ENCODE data around the gene TTC28. TPM values are rescaled to one million over a fixed set of nuclear protein-coding genes. Genes with fewer than 3 reads are reported as not detected.

Gene TTC28
- total RNA-seq, 1 experiment from 2014 or later, result 0.12 TPM

GRCh38 chr22:27941143-27941542, 738.5 kb downstream of the TTC28 start:
- H2AFZ ChIP-seq (ENCODE audit: low read depth, low read length, poor library complexity, severe bottlenecking), result no peak overlapping the region
- TF ChIP-seq SIN3A (IDR thresholded peaks at IDR 0.05; ENCODE audit: low read depth), result no peak
- TF ChIP-seq YY1 (IDR thresholded peaks at IDR 0.05; ENCODE audit: extremely low read depth, insufficient replicate concordance, low read depth, low read length), result no peak
- no peak for TF ChIP-seq ZBTB33 (IDR thresholded peaks at IDR 0.05; ENCODE audit: extremely low read depth, insufficient replicate concordance, low read length)
- TF ChIP-seq JUND (IDR thresholded peaks at IDR 0.05), result no peak
- TF ChIP-seq ELF1 (IDR thresholded peaks at IDR 0.05; ENCODE audit: borderline replicate concordance, low read depth), result no peak
- no peak for TF ChIP-seq EZH2phosphoT487 (IDR thresholded peaks at IDR 0.05; ENCODE audit: borderline replicate concordance)
- TF ChIP-seq, protein P1, sequence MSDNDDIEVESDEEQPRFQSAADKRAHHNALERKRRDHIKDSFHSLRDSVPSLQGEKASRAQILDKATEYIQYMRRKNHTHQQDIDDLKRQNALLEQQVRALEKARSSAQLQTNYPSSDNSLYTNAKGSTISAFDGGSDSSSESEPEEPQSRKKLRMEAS (IDR thresholded peaks at IDR 0.05), result no peak
- TF ChIP-seq, protein P2, sequence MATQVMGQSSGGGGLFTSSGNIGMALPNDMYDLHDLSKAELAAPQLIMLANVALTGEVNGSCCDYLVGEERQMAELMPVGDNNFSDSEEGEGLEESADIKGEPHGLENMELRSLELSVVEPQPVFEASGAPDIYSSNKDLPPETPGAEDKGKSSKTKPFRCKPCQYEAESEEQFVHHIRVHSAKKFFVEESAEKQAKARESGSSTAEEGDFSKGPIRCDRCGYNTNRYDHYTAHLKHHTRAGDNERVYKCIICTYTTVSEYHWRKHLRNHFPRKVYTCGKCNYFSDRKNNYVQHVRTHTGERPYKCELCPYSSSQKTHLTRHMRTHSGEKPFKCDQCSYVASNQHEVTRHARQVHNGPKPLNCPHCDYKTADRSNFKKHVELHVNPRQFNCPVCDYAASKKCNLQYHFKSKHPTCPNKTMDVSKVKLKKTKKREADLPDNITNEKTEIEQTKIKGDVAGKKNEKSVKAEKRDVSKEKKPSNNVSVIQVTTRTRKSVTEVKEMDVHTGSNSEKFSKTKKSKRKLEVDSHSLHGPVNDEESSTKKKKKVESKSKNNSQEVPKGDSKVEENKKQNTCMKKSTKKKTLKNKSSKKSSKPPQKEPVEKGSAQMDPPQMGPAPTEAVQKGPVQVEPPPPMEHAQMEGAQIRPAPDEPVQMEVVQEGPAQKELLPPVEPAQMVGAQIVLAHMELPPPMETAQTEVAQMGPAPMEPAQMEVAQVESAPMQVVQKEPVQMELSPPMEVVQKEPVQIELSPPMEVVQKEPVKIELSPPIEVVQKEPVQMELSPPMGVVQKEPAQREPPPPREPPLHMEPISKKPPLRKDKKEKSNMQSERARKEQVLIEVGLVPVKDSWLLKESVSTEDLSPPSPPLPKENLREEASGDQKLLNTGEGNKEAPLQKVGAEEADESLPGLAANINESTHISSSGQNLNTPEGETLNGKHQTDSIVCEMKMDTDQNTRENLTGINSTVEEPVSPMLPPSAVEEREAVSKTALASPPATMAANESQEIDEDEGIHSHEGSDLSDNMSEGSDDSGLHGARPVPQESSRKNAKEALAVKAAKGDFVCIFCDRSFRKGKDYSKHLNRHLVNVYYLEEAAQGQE (IDR thresholded peaks at IDR 0.05; ENCODE audit: low read depth), result no peak
- no peak for TF ChIP-seq EZH2 (IDR thresholded peaks at IDR 0.05)
- no peak for TF ChIP-seq ZFX (IDR thresholded peaks at IDR 0.05)
- no peak for TF ChIP-seq TCF7L2 (IDR thresholded peaks at IDR 0.05; ENCODE audit: borderline replicate concordance, extremely low read depth, insufficient read depth, insufficient read length)
- TF ChIP-seq POLR2AphosphoS5 (IDR thresholded peaks at IDR 0.05; ENCODE audit: low read depth, low read length), result no peak
- no peak for TF ChIP-seq FOSL1 (IDR thresholded peaks at IDR 0.05; ENCODE audit: low read depth)
- no peak for TF ChIP-seq POLR2A (IDR thresholded peaks at IDR 0.05; ENCODE audit: borderline replicate concordance, extremely low read depth, insufficient read depth, insufficient read length)
- TF ChIP-seq SP1 (IDR thresholded peaks at IDR 0.05; ENCODE audit: low read depth), result no peak
- TF ChIP-seq CTCF (IDR thresholded peaks at IDR 0.05 in 2 of 3, conservative IDR thresholded peaks at IDR 0.05 in 1 of 3; ENCODE audit: borderline replicate concordance in 1 of 3, insufficient read depth in 1 of 3, low read depth in 2 of 3, low read length in 2 of 3), result no peak
- TF ChIP-seq ZNF274 (IDR thresholded peaks at IDR 0.05; ENCODE audit: low read depth, low read length), result no peak
- no peak for TF ChIP-seq CBX3 (IDR thresholded peaks at IDR 0.05; ENCODE audit: low read depth)
- POLR2A ChIA-PET, result no interaction called here
- no peak overlapping the region for H3K4me3 ChIP-seq (replicated peaks in 1 of 2; ENCODE audit: low read depth in 1 of 2, low read length in 2 of 2)
- H3K79me2 ChIP-seq (ENCODE audit: insufficient read depth, low read length), result no peaks in the 10 kb centered on the region
- no peaks in the 10 kb centered on the region for H3K9me2 ChIP-seq (ENCODE audit: insufficient read depth)
- no peaks in the 10 kb centered on the region for H3K4me1 ChIP-seq (ENCODE audit: control insufficient read depth in 1 of 2, insufficient read depth in 2 of 2, low read length in 2 of 2)
- H4K20me1 ChIP-seq (ENCODE audit: insufficient read depth), result no peaks in the 10 kb centered on the region
- intact Hi-C loops (cut with micrococcal nuclease), result no loop called here
- no peak for DNase-seq (ENCODE audit: low read depth, low spot score)
- no peak overlapping the region for H3K27ac ChIP-seq (ENCODE audit: low read depth, low read length)
- no peaks in the 10 kb centered on the region for H3K9me3 ChIP-seq (ENCODE audit: control insufficient read depth in 1 of 2, insufficient read depth in 1 of 2, low read depth in 1 of 2, low read length in 2 of 2)
- H3K9ac ChIP-seq (ENCODE audit: low read length), result no peak overlapping the region
- no peaks in the 10 kb centered on the region for H3K27me3 ChIP-seq (ENCODE audit: insufficient read depth, low read length)
- no peak for ATAC-seq
- no peaks in the 10 kb centered on the region for H3K36me3 ChIP-seq (ENCODE audit: control insufficient read depth in 1 of 2, insufficient read depth in 2 of 2, low read length in 2 of 2)
- RAD21 ChIA-PET (ENCODE audit: low non-redundant PET in 1 of 2, low total read pairs in 2 of 2, uncharacterized antibody in 2 of 2, unreplicated experiment in 2 of 2), result no interaction called here
- CTCF ChIA-PET, result no interaction called here
- H3K4me2 ChIP-seq (ENCODE audit: low read length), result no peak overlapping the region
- no TSS peak for BruUV-seq (replicated peaks)
